ENCODE results near the gene THSD4.

DNA sequence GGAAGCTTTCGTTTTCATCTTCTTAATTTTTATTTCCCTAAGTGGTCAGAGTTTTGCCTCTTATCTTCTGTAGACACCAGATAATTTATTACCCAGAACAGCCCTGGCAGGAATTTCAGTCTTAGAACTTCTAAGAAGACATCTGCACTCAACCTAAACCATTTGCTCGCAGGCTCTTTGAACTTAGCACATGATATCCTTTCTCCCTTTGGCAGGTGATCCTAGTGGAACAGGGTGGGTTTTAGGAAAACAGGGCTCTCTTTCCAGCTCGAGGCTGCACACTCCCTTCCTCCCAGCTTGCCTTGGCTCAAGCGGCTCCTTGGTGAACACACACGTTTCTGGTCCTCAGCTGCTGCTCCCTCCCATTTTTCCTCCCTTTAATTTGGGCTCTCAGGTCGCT lies 116.5 kb downstream of the THSD4 start:
- TF ChIP-seq, protein P1, sequence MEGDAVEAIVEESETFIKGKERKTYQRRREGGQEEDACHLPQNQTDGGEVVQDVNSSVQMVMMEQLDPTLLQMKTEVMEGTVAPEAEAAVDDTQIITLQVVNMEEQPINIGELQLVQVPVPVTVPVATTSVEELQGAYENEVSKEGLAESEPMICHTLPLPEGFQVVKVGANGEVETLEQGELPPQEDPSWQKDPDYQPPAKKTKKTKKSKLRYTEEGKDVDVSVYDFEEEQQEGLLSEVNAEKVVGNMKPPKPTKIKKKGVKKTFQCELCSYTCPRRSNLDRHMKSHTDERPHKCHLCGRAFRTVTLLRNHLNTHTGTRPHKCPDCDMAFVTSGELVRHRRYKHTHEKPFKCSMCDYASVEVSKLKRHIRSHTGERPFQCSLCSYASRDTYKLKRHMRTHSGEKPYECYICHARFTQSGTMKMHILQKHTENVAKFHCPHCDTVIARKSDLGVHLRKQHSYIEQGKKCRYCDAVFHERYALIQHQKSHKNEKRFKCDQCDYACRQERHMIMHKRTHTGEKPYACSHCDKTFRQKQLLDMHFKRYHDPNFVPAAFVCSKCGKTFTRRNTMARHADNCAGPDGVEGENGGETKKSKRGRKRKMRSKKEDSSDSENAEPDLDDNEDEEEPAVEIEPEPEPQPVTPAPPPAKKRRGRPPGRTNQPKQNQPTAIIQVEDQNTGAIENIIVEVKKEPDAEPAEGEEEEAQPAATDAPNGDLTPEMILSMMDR (IDR thresholded peaks at IDR 0.05) = no peak
- TF ChIP-seq POLR2A (IDR thresholded peaks at IDR 0.05) = no peak
